HEK293 (cell line): Measurements from ENCODE around the gene ARHGAP32.

ENCODE experiments used
- GLIS2 ChIP-seq: fragments of 450-650 bp; formaldehyde crosslinking; IDR thresholded peaks from 2 replicates; pipeline ENCODE4 v1.5.1; 2016; ENCODE audit warnings: missing biosample characterization, missing genetic modification characterization
- KLF1 ChIP-seq: fragments of 450-650 bp; formaldehyde crosslinking; IDR thresholded peaks from 2 replicates; pipeline ENCODE4 v1.5.1; 2016; ENCODE audit warnings: missing biosample characterization, missing genetic modification characterization
- REPIN1 ChIP-seq: fragments of 450-650 bp; formaldehyde crosslinking; IDR thresholded peaks from 2 replicates; pipeline ENCODE4 v1.5.1; 2017; ENCODE audit warnings: missing biosample characterization, missing genetic modification characterization, low read depth
- REST ChIP-seq: fragments of 450-650 bp; formaldehyde crosslinking; IDR thresholded peaks from 2 replicates; pipeline ENCODE4 v1.5.1; 2016; ENCODE audit warnings: missing biosample characterization, missing genetic modification characterization
- TCF7L2 ChIP-seq: IDR thresholded peaks from 2 replicates; pipeline ENCODE4 v1.6.1; 2011; ENCODE audit warnings: low read depth, mild to moderate bottlenecking, inconsistent platforms, low read length, moderate library complexity, borderline replicate concordance
- ZFP41 ChIP-seq: fragments of 450-650 bp; formaldehyde crosslinking; IDR thresholded peaks from 2 replicates; pipeline ENCODE4 v1.5.1; 2016; ENCODE audit warnings: missing biosample characterization, missing genetic modification characterization, borderline replicate concordance
- ZNF174 ChIP-seq: fragments of 450-650 bp; formaldehyde crosslinking; IDR thresholded peaks from 2 replicates; pipeline ENCODE4 v1.5.0; 2017; ENCODE audit warnings: missing biosample characterization, mild to moderate bottlenecking, missing genetic modification characterization
- ZNF24 ChIP-seq: fragments of 450-650 bp; formaldehyde crosslinking; IDR thresholded peaks from 2 replicates; pipeline ENCODE4 v1.5.1; 2016; ENCODE audit warnings: missing biosample characterization, missing genetic modification characterization
- ZNF302 ChIP-seq: fragments of 450-650 bp; formaldehyde crosslinking; IDR thresholded peaks from 2 replicates; pipeline ENCODE4 v1.5.1; 2016; ENCODE audit warnings: missing biosample characterization, missing genetic modification characterization, low read depth
- ZNF510 ChIP-seq: fragments of 450-650 bp; formaldehyde crosslinking; IDR thresholded peaks from 2 replicates; pipeline ENCODE4 v1.5.1; 2018; ENCODE audit warnings: mild to moderate bottlenecking, missing genetic modification characterization, missing biosample characterization; ENCODE audit not compliant: insufficient replicate concordance
- ZNF621 ChIP-seq: fragments of 450-650 bp; formaldehyde crosslinking; IDR thresholded peaks from 2 replicates; pipeline ENCODE4 v1.5.1; 2017; ENCODE audit warnings: missing biosample characterization, missing genetic modification characterization
- TF ChIP-seq, protein P1 (sequence below): fragments of 450-650 bp; formaldehyde crosslinking; IDR thresholded peaks from 2 replicates; pipeline ENCODE4 v1.5.1; 2016; ENCODE audit warnings: missing biosample characterization, missing genetic modification characterization
- TF ChIP-seq, protein P2 (sequence below): sonication (generic); formaldehyde crosslinking; IDR thresholded peaks from 2 replicates; pipeline ENCODE4 v1.8.1; 2022; ENCODE audit warnings: mild to moderate bottlenecking, moderate library complexity, missing genetic modification reagents

DNA sequence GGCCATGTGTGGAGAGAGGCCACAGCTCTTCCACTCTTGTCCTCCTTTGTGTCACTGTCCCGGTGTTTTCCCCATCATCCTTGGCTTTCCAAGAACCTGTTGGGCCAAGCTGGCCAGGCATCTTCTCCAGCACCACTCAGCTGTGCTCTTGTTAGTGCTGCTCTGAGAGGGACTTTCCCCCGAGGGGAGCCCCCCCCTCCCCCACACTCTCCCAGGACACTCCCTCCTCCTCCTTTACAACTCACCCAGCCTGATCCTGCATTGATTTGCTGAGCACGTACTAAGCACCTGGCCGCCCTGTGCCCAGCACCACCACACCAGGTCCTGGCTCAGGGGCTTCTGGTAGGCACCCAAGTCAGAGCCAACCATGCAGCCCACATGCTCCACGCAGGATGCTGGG, 262.7 kb downstream of the ARHGAP32 start:
- TF ChIP-seq, protein P1, sequence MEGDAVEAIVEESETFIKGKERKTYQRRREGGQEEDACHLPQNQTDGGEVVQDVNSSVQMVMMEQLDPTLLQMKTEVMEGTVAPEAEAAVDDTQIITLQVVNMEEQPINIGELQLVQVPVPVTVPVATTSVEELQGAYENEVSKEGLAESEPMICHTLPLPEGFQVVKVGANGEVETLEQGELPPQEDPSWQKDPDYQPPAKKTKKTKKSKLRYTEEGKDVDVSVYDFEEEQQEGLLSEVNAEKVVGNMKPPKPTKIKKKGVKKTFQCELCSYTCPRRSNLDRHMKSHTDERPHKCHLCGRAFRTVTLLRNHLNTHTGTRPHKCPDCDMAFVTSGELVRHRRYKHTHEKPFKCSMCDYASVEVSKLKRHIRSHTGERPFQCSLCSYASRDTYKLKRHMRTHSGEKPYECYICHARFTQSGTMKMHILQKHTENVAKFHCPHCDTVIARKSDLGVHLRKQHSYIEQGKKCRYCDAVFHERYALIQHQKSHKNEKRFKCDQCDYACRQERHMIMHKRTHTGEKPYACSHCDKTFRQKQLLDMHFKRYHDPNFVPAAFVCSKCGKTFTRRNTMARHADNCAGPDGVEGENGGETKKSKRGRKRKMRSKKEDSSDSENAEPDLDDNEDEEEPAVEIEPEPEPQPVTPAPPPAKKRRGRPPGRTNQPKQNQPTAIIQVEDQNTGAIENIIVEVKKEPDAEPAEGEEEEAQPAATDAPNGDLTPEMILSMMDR (tag by site-specific recombination), result no peak
- TF ChIP-seq REST (tag by site-specific recombination) (no peak), ZNF510 (tag by site-specific recombination) (no peak), KLF1 (no peak), TCF7L2 (no peak), ZFP41 (tag by site-specific recombination) (no peak), ZNF174 (tag by site-specific recombination) (no peak), ZNF302 (tag by site-specific recombination) (no peak), ZNF24 (no peak), REPIN1 (tag by site-specific recombination) (no peak), ZNF621 (tag by site-specific recombination) (no peak), GLIS2 (no peak)
- TF ChIP-seq, protein P2, sequence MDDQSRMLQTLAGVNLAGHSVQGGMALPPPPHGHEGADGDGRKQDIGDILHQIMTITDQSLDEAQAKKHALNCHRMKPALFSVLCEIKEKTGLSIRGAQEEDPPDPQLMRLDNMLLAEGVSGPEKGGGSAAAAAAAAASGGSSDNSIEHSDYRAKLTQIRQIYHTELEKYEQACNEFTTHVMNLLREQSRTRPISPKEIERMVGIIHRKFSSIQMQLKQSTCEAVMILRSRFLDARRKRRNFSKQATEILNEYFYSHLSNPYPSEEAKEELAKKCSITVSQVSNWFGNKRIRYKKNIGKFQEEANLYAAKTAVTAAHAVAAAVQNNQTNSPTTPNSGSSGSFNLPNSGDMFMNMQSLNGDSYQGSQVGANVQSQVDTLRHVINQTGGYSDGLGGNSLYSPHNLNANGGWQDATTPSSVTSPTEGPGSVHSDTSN (CRISPR knock-in tag), result no peak
